Measurements from ENCODE around the gene QRICH1. TPM values are rescaled to one million over a fixed set of nuclear protein-coding genes. Genes with fewer than 3 reads are reported as not detected.

The QRICH1 gene
- total RNA-seq, 4 donors from 2014 or later = 79.8 to 342 (median 98.3) TPM

DNA sequence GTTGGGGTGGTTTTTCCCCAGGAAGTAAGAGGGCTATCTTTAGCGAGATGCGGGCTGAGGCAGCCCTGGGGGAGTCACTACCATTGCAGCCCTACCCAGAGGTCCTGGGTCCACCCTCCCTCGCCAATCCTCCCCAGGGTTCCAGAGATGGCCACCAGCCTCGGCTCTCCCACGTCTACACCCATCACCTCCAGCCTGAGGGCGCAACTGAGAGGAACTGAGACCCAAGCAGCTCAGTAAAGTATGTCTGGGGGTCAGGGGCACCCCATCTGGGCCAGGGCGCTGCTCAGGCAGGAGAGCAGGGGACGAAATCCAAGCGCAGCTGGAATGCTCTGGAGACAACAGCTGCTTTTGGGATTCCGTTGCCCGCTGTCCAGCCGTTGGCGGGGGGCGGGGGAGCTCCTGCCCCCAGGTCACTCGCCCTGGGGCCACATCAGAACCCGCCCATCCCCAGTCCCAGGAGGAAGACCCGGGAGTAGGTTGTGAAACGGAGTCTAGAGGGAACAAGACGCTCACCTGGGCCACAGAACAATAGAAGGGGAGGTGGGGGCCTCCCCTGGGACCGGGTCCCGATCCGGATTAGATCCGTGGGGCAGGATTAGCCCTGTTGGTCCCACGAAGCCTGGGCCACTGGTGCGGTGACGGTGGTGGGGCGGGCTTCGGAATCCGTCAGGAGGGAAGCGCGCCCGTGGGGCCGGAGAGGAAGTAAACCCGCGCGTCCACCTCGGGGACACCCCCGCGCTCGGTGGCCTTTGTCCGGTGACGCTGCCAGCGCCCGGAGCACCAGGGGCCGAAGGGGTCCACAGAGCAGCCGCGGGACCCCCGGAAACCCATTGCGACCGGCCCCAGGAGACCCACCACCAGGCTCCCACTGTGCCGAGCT, 73.3 kb downstream of the QRICH1 start:
- Histone ChIP-seq H3K9me3 (no peaks in the 10 kb centered on the region), H3K27ac (peak overlapping the region; percentile 94 to 100 (median 100)), H3K36me3 (peaks cover 26 to 29% of the 10 kb centered on the region in 2 donors), H3K4me1 (peaks cover 31 to 38% of the 10 kb centered on the region in 2 donors), H3K4me3 (replicated peaks in 1 of 3) (peak overlapping the region; percentile 17 to 98 (median 23)), H3K27me3 (no peaks in the 10 kb centered on the region)
- no peak for TF ChIP-seq POLR2A (IDR thresholded peaks at IDR 0.05)
- TF ChIP-seq, protein P1, sequence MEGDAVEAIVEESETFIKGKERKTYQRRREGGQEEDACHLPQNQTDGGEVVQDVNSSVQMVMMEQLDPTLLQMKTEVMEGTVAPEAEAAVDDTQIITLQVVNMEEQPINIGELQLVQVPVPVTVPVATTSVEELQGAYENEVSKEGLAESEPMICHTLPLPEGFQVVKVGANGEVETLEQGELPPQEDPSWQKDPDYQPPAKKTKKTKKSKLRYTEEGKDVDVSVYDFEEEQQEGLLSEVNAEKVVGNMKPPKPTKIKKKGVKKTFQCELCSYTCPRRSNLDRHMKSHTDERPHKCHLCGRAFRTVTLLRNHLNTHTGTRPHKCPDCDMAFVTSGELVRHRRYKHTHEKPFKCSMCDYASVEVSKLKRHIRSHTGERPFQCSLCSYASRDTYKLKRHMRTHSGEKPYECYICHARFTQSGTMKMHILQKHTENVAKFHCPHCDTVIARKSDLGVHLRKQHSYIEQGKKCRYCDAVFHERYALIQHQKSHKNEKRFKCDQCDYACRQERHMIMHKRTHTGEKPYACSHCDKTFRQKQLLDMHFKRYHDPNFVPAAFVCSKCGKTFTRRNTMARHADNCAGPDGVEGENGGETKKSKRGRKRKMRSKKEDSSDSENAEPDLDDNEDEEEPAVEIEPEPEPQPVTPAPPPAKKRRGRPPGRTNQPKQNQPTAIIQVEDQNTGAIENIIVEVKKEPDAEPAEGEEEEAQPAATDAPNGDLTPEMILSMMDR (IDR thresholded peaks at IDR 0.05) = no peak
- 3% methylated on average over 32 to 38 of the region's 51 CpGs for WGBS, 2 donors
- intact Hi-C loops (cut with DNase I) = loop anchor here (10.0 kb wide), 1 partner anchor 74 kb away; the partner anchor contains the start of gene QRICH1
- peak; percentile 54 for DNase-seq

DNA sequence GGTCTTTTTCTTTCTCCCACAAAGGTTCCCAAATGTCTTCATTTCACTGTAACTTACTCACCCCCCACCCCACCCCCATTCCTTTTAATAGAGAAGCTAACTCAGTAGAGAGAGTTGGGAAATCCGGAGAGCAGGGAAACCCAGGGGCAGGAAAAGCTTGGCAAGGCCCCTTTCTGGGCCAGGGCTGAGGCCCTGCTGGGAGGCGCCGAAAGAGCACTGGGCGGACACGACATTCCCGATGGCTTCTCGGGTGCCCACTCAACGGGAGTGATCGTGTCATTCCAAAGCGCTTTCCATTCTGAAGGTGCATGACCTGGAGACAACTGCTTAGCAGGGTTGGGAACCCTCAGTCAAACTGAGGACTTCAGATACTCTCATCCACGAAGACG, 73.9 kb downstream of the QRICH1 start:
- TF ChIP-seq, protein P1 (IDR thresholded peaks at IDR 0.05) = no peak
- TF ChIP-seq POLR2A (IDR thresholded peaks at IDR 0.05) = no peak
- no peaks in the 10 kb centered on the region for H3K9me3 ChIP-seq
- no peak for DNase-seq
- H3K36me3 ChIP-seq = peaks cover 26 to 30% of the 10 kb centered on the region in 2 donors
- H3K4me1 ChIP-seq = peaks cover 31 to 38% of the 10 kb centered on the region in 2 donors
- H3K27ac ChIP-seq = no peak overlapping the region
- H3K27me3 ChIP-seq = no peaks in the 10 kb centered on the region
- WGBS, 2 donors = 34 to 36% methylated on average over 12 of the region's 12 CpGs
- H3K4me3 ChIP-seq (replicated peaks in 1 of 3) = peak overlapping the region in 1 of 3 donors; percentile 98
- intact Hi-C loops (cut with DNase I) = loop anchor here (10.0 kb wide), 1 partner anchor 75 kb away; the partner anchor contains the start of gene QRICH1

DNA sequence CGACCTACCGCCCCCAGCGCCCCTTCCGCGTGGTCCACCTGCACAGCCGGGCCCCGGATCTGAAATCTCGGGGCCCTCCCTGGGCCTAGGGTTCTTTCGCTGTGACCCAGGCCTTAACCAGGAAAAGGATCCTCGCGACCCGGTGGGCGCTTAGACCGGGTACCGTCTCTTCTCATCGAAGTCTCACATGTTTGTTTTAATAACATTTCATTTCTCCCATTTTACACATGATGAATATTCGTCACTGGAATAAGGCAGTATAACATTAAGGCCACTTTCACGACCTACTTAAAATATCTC, 75.2 kb downstream of the QRICH1 start:
- Histone ChIP-seq H3K4me1 (peaks cover 31 to 38% of the 10 kb centered on the region in 2 donors), H3K27ac (peak overlapping the region; percentile 11 to 71 (median 50)), H3K4me3 (replicated peaks in 1 of 3) (peak overlapping the region; percentile 62 to 82 (median 66)), H3K36me3 (peaks cover 23 to 26% of the 10 kb centered on the region in 2 donors), H3K9me3 (no peaks in the 10 kb centered on the region), H3K27me3 (no peaks in the 10 kb centered on the region)
- TF ChIP-seq POLR2A (IDR thresholded peaks at IDR 0.05) = no peak
- TF ChIP-seq, protein P1 (IDR thresholded peaks at IDR 0.05) = no peak
- intact Hi-C loops (cut with DNase I) = no loop called here
- DNase-seq = no peak
- WGBS, 2 donors = 1 to 2% methylated on average over 13 to 18 of the region's 18 CpGs

DNA sequence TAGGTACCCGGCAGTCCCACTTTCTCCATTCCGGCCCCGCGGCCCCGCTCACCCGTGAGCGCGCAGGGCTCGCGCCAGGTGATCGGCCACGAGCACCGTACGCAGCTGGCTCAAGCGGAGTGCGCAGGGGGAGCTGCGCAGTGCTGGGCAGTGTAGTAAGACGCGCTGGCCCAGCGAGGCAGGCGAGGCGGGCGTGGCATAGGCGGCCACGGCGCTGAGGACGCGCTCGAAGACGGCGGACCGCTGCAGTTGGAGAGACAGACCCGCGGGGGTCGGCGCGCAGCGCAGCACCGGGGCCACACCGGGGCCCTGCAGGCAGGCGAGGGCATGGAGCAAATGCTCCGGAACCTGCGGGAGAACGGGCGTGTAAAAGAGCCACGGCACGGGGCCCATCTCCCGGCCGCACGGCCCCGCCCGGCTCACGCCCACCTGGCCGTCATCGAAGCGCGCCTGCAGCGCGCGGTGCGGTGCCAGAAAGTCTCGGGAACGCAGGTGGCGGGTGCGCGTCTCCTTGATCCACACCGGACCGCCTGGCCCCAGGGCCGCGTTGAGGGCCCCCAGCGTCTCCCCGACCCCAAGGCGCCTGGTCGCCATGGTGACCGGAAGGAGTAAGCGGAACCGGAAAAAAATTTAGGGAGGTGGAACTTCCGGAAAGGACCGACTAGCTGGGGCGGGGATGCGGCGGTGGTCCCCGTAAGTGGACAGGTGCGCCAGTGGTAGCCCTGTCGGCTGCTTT, 75.7 kb downstream of the QRICH1 start, which contains the start of gene DALRD3:
TSS of gene DALRD3 (minus strand) at position 610 of the 736 bp plus-strand sequence. CDS start at position 594, 16 bp downstream.
- TF ChIP-seq, protein P1 (IDR thresholded peaks at IDR 0.05) = peak in 1 of 6 experiments; percentile 4
- TF ChIP-seq POLR2A (IDR thresholded peaks at IDR 0.05) = peak in 1 of 2 donors; percentile 71
- peak; percentile 68 to 69 for DNase-seq
- WGBS, 2 donors = 0% methylated on average over 11 of the region's 85 CpGs; no CpG with 5 or more reads in 1 of the 2 donors
- intact Hi-C loops (cut with DNase I) = no loop called here
- Histone ChIP-seq H3K4me1 (peaks cover 31 to 35% of the 10 kb centered on the region in 2 donors), H3K27ac (peak within 1 kb of the TSS; percentile 11 to 71 (median 50)), H3K9me3 (no peaks in the 10 kb centered on the region), H3K36me3 (peaks cover 23 to 25% of the 10 kb centered on the region in 2 donors), H3K4me3 (replicated peaks in 1 of 3) (peak within 1 kb of the TSS; percentile 62 to 82 (median 66)), H3K27me3 (no peaks in the 10 kb centered on the region)
